ENCODE results near the gene C1QTNF6. TPM values are rescaled to one million over a fixed set of nuclear protein-coding genes. Genes with fewer than 3 reads are reported as not detected.

Gene C1QTNF6
- total and polyA plus RNA-seq, 2 experiments from 2014 or later = 23.6 to 29.7 TPM

DNA sequence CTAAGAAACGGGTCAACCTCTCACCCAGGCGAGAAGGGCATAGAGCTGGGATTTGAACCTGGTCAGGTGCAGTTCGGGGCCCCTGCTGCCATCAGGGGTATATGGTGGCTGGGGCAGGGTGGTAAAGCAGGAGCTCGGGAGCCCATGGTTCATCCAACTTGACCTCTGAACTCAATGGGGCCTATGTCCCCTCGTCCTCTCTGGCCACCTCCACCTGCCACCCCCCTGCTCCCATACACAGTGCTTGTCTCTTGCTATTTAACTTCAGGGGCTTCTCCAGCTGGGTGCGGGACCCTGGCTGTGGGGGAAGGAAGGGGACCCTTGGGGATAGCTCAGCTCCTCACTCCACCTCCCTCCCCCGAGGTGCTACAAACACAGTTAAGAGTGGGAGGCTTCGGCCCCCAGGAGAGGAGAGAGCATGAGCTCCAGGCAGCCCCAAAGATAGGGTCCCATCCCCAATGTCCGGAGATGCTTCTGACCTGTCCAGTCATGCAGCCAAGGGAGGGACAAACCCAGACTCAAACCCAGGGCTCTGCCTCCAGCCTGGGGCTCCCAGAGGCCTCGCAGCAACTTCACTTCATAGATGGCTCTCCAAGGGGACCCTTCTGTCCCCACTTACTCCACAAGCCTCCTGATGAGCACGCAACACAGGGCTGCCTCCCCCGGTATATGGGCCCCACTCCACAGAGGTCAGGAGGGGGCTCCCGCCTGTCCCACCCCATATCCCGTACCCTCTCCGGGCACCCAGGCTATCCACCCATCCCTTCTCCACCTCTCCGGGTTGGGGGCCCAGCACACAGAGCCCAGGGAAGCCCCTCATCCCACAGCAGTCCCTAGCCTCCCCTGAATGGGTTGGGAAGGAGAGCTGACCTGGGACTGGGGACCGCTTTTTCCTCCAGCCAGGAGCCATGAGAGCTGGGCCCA, 39.0 kb downstream of the C1QTNF6 start:
- no peaks in the 10 kb centered on the region for H3K27me3 ChIP-seq
- no peaks in the 10 kb centered on the region for H4K20me1 ChIP-seq (ENCODE audit: insufficient read depth, poor library complexity, severe bottlenecking)
- H3K4me2 ChIP-seq = no peak overlapping the region
- no peak overlapping the region for H3K4me3 ChIP-seq
- H3K36me3 ChIP-seq (replicated peaks; ENCODE audit: insufficient read depth, low read depth) = no peaks in the 10 kb centered on the region
- TF ChIP-seq EZH2phosphoT487 (IDR thresholded peaks at IDR 0.05; ENCODE audit: low read depth, severe bottlenecking, unreplicated experiment) (no peak), EZH2 (IDR thresholded peaks at IDR 0.05; ENCODE audit: borderline replicate concordance) (no peak), CTCF (IDR thresholded peaks at IDR 0.05; ENCODE audit: poor library complexity) (no peak)
- 90% methylated on average over 17 of the region's 17 CpGs for WGBS (ENCODE audit: low lambda C conversion rate, missing lambda C conversion rate)
- H3K9me3 ChIP-seq (ENCODE audit: low read depth) = no peaks in the 10 kb centered on the region
- no peaks in the 10 kb centered on the region for H3K79me2 ChIP-seq
- no peak overlapping the region for H2AFZ ChIP-seq
- no peaks in the 10 kb centered on the region for H3K9me2 ChIP-seq (replicated peaks; ENCODE audit: insufficient read depth)
- H3K4me1 ChIP-seq (ENCODE audit: insufficient read depth) = no peaks in the 10 kb centered on the region
- H3K27ac ChIP-seq = no peak overlapping the region
- no peak for DNase-seq (ENCODE audit: low spot score)

- H3K79me2 ChIP-seq = no peaks in the 10 kb centered on the region
- no peaks in the 10 kb centered on the region for H3K4me1 ChIP-seq (ENCODE audit: insufficient read depth)
- no peak overlapping the region for H3K4me3 ChIP-seq
- WGBS (ENCODE audit: low lambda C conversion rate, missing lambda C conversion rate) = 81% methylated on average over 17 of the region's 17 CpGs
- H3K9me3 ChIP-seq (ENCODE audit: low read depth) = no peaks in the 10 kb centered on the region
- H3K9me2 ChIP-seq (replicated peaks; ENCODE audit: insufficient read depth) = no peaks in the 10 kb centered on the region
- no peaks in the 10 kb centered on the region for H3K36me3 ChIP-seq (replicated peaks; ENCODE audit: insufficient read depth, low read depth)
- no peak overlapping the region for H3K27ac ChIP-seq
- TF ChIP-seq EZH2 (IDR thresholded peaks at IDR 0.05; ENCODE audit: borderline replicate concordance) (no peak), EZH2phosphoT487 (IDR thresholded peaks at IDR 0.05; ENCODE audit: low read depth, severe bottlenecking, unreplicated experiment) (no peak), CTCF (IDR thresholded peaks at IDR 0.05; ENCODE audit: poor library complexity) (no peak)
- no peak overlapping the region for H2AFZ ChIP-seq
- no peaks in the 10 kb centered on the region for H4K20me1 ChIP-seq (ENCODE audit: insufficient read depth, poor library complexity, severe bottlenecking)
- DNase-seq (ENCODE audit: low spot score) = no peak
- H3K4me2 ChIP-seq = no peak overlapping the region
- H3K27me3 ChIP-seq = no peaks in the 10 kb centered on the region
Measured at GRCh38 chr22:37148031-37148651, 39.9 kb downstream of the C1QTNF6 start.

DNA sequence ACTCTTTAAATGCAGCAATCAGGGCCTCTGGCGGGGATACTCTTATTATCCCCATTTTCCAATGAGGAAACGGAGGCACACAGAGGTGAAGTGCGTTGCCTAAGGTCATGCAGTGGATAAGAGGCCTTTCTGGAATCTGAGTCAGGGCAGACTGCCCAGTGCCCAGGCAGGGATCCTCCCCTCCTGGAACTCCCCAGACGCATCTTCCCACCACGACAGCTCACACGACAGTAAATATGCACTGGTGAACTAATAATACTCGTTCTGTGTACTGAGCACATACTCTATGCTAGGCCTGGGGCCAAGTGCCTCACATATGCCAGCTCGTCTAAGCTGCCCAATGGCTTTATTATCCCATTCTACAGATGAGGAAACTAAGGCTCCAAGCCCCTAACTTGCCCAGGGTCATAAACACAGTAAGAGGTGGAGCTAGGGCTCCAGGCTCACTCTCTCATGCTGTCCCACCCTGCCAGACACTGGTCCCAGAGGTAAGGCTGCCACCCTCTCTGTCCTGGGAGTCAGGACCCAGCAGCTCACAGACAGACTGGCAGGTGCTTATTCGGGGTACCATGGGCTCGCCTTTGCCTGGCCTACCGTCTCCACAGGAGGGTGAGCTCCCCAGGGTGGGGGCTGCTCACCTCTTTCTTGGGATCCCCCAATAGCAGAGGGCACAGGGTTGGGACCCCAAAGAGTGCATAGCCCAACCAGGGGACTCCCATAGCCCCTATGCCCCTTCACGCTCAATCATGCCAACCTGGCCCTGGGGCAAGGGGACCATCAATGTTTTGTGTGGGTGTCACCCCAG, 40.7 kb downstream of the C1QTNF6 start:
- H3K4me2 ChIP-seq = no peak overlapping the region
- DNase-seq (ENCODE audit: low spot score) = no peak
- no peaks in the 10 kb centered on the region for H3K27me3 ChIP-seq
- H3K9me2 ChIP-seq (replicated peaks; ENCODE audit: insufficient read depth) = no peaks in the 10 kb centered on the region
- H3K36me3 ChIP-seq (replicated peaks; ENCODE audit: insufficient read depth, low read depth) = no peaks in the 10 kb centered on the region
- H4K20me1 ChIP-seq (ENCODE audit: insufficient read depth, poor library complexity, severe bottlenecking) = no peaks in the 10 kb centered on the region
- no peaks in the 10 kb centered on the region for H3K4me1 ChIP-seq (ENCODE audit: insufficient read depth)
- H2AFZ ChIP-seq = no peak overlapping the region
- H3K9me3 ChIP-seq (ENCODE audit: low read depth) = no peaks in the 10 kb centered on the region
- TF ChIP-seq EZH2phosphoT487 (IDR thresholded peaks at IDR 0.05; ENCODE audit: low read depth, severe bottlenecking, unreplicated experiment) = no peak
- H3K4me3 ChIP-seq = no peak overlapping the region
- WGBS (ENCODE audit: low lambda C conversion rate, missing lambda C conversion rate) = 89% methylated on average over 12 of the region's 12 CpGs
- no peak overlapping the region for H3K27ac ChIP-seq
- H3K79me2 ChIP-seq = no peaks in the 10 kb centered on the region

Measured in hepatocyte (in vitro differentiated cells).